K562 (cell line): Measurements from ENCODE around the gene AMIGO3. TPM values are rescaled to one million over a fixed set of nuclear protein-coding genes. Genes with fewer than 3 reads are reported as not detected.

Experiments
- BRD4 ChIP-seq: fragments of 200-600 bp; sonication (generic); IDR thresholded peaks from 2 replicates; pipeline ENCODE4 v1.6.1; 2017; ENCODE audit warnings: inconsistent platforms
- CBX1 ChIP-seq: sonication (generic); IDR thresholded peaks from 2 replicates; pipeline ENCODE4 v1.6.1; 2016; ENCODE audit warnings: antibody characterized with exemption, low read depth, mild to moderate bottlenecking
- CHCHD3 ChIP-seq: fragments of 250-450 bp; sonication (Bioruptor Pico); IDR thresholded peaks from 2 replicates; pipeline ENCODE4 v2.1.2; 2022; ENCODE audit warnings: mild to moderate bottlenecking
- EP300 ChIP-seq: IDR thresholded peaks from 2 replicates; pipeline ENCODE4 v1.6.1; 2012; ENCODE audit warnings: low read length, improper control_type of control experiment
- HNRNPLL ChIP-seq: fragments of 200-400 bp; formaldehyde crosslinking; IDR thresholded peaks from 2 replicates; pipeline ENCODE4 v1.6.1; 2017; ENCODE audit warnings: low read length, low read depth, mild to moderate bottlenecking; ENCODE audit not compliant: poor library complexity, severe bottlenecking
- HNRNPUL1 ChIP-seq: fragments of 200-400 bp; formaldehyde crosslinking; IDR thresholded peaks from 2 replicates; pipeline ENCODE4 v1.6.1; 2017; ENCODE audit warnings: low read length
- KAT2B ChIP-seq: IDR thresholded peaks from one replicate; pipeline ENCODE4 v1.6.1; 2012; ENCODE audit warnings: low read depth, mild to moderate bottlenecking, control low read depth, inconsistent platforms, low read length, moderate library complexity
- NR1H2 ChIP-seq: sonication (generic); formaldehyde crosslinking; IDR thresholded peaks from 2 replicates; pipeline ENCODE4 v1.4.0; 2020; ENCODE audit warnings: mild to moderate bottlenecking, missing genetic modification reagents
- RBM14 ChIP-seq: fragments of 200-400 bp; formaldehyde crosslinking; IDR thresholded peaks from 2 replicates; pipeline ENCODE4 v1.6.1; 2018; ENCODE audit warnings: low read depth, mild to moderate bottlenecking, low read length, moderate library complexity, borderline replicate concordance; ENCODE audit not compliant: insufficient read depth
- SMARCE1 ChIP-seq: fragments of 450-650 bp; IDR thresholded peaks from 2 replicates; pipeline ENCODE4 v1.7.1; 2016; ENCODE audit warnings: mild to moderate bottlenecking
- SRSF7 ChIP-seq: fragments of 200-400 bp; formaldehyde crosslinking; optimal IDR thresholded peaks from 2 replicates; pipeline ENCODE3; 2017; ENCODE audit warnings: mild to moderate bottlenecking, low read depth, low read length
- ZC3H8 ChIP-seq: fragments of 450-650 bp; IDR thresholded peaks from 2 replicates; pipeline ENCODE4 v1.6.1; 2017
- ZNF184 ChIP-seq: sonication (generic); formaldehyde crosslinking; IDR thresholded peaks from 2 replicates; pipeline ENCODE4 v1.5.0; 2020; ENCODE audit warnings: missing genetic modification reagents
- ZNF444 ChIP-seq: fragments of 250-450 bp; sonication (Bioruptor Pico); IDR thresholded peaks from 2 replicates; pipeline ENCODE4 v1.4.0; 2020; ENCODE audit warnings: mild to moderate bottlenecking, moderate library complexity
- ZNF609 ChIP-seq: sonication (generic); formaldehyde crosslinking; IDR thresholded peaks from 2 replicates; pipeline ENCODE4 v1.8.1; 2023; ENCODE audit warnings: missing genetic modification reagents, mild to moderate bottlenecking, borderline replicate concordance
- polyA plus RNA-seq, 8 experiments: library from polyadenylated mRNA; depleted of rRNA in 4 of 8; stranded (reverse) in 5 of 8; unstranded in 3 of 8; fragments of >200 nt; fragmentation: Nextera tagmentation in 2 of 8; fragmentation: Illumina TruSeq in 1 of 8; extraction: Ambion mirVana in 2 of 8; extraction: Trizol in 1 of 8; gene quantifications; 2 replicates each; pipeline versions ENCODE4 v1.2.1 to v1.2.3, GENCODE V29; 2011 to 2014; ENCODE audit warnings: inconsistent platforms in 1 of 8, missing spikeins in 1 of 8
- total RNA-seq, 7 experiments: library from RNA; depleted of rRNA in 6 of 7; stranded (reverse); fragments of >200 nt in 6 of 7; fragmentation: Illumina TruSeq in 2 of 7; extraction: Trizol in 2 of 7; gene quantifications; 2 replicates each; pipeline versions ENCODE4 v1.2.1 to v1.2.3, GENCODE V29; 2011 to 2021; ENCODE audit warnings: low replicate concordance in 1 of 7
- TF ChIP-seq, protein P1 (sequence below): sonication (generic); formaldehyde crosslinking; IDR thresholded peaks from 2 replicates; pipeline ENCODE4 v1.8.0; 2022; ENCODE audit warnings: missing genetic modification reagents, mild to moderate bottlenecking, borderline replicate concordance
- TF ChIP-seq, protein P2 (sequence below): sonication (generic); formaldehyde crosslinking; IDR thresholded peaks from 2 replicates; pipeline ENCODE4 v1.8.1; 2023; ENCODE audit warnings: mild to moderate bottlenecking, missing genetic modification reagents
- TF ChIP-seq, protein P3 (sequence below): fragments of 250-450 bp; sonication (Bioruptor Pico); IDR thresholded peaks from 2 replicates; pipeline ENCODE4 v1.4.0; 2020; ENCODE audit warnings: mild to moderate bottlenecking, moderate library complexity

AMIGO3 gene
- total and polyA plus RNA-seq, 9 of the 15 experiments (the other 6 are each of a cell fraction or from before 2014, with no cell fraction given): 0.13 to 2.8 (median 0.44) TPM; not detected in 4

GRCh38 chr3:49723628-49724551 is 4.4 kb upstream of the AMIGO3 start, which contains the start of gene GMPPB (continued):
- TF ChIP-seq SMARCE1 (no peak), SRSF7 (no peak), CBX1 (no peak), NR1H2 (CRISPR knock-in tag) (no peak), ZNF444 (CRISPR knock-in tag) (no peak), EP300 (no peak), ZNF609 (no peak), BRD4 (no peak), ZNF184 (CRISPR knock-in tag) (no peak), HNRNPLL (peak; percentile 89), CHCHD3 (CRISPR knock-in tag) (no peak), KAT2B (no peak), HNRNPUL1 (no peak), ZC3H8 (no peak), RBM14 (no peak)
- TF ChIP-seq, protein P1, sequence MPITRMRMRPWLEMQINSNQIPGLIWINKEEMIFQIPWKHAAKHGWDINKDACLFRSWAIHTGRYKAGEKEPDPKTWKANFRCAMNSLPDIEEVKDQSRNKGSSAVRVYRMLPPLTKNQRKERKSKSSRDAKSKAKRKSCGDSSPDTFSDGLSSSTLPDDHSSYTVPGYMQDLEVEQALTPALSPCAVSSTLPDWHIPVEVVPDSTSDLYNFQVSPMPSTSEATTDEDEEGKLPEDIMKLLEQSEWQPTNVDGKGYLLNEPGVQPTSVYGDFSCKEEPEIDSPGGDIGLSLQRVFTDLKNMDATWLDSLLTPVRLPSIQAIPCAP (CRISPR knock-in tag): no peak
- TF ChIP-seq, protein P2, sequence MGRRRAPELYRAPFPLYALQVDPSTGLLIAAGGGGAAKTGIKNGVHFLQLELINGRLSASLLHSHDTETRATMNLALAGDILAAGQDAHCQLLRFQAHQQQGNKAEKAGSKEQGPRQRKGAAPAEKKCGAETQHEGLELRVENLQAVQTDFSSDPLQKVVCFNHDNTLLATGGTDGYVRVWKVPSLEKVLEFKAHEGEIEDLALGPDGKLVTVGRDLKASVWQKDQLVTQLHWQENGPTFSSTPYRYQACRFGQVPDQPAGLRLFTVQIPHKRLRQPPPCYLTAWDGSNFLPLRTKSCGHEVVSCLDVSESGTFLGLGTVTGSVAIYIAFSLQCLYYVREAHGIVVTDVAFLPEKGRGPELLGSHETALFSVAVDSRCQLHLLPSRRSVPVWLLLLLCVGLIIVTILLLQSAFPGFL (CRISPR knock-in tag): no peak
- TF ChIP-seq, protein P3, sequence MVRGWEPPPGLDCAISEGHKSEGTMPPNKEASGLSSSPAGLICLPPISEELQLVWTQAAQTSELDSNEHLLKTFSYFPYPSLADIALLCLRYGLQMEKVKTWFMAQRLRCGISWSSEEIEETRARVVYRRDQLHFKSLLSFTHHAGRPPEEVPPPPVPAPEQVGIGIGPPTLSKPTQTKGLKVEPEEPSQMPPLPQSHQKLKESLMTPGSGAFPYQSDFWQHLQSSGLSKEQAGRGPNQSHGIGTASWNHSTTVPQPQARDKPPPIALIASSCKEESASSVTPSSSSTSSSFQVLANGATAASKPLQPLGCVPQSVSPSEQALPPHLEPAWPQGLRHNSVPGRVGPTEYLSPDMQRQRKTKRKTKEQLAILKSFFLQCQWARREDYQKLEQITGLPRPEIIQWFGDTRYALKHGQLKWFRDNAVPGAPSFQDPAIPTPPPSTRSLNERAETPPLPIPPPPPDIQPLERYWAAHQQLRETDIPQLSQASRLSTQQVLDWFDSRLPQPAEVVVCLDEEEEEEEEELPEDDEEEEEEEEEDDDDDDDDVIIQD (CRISPR knock-in tag): no peak
